GM18511 (cell line): Measurements from ENCODE around the gene FNDC11.

Source experiments
- ATAC-seq: cut with Tn5 transposase; IDR thresholded peaks from one replicate; pipeline ENCODE4 v1.9.1; 2021; ENCODE audit warnings: mild to moderate bottlenecking, moderate library complexity; ENCODE audit not compliant: unreplicated experiment

The FNDC11 gene

DNA sequence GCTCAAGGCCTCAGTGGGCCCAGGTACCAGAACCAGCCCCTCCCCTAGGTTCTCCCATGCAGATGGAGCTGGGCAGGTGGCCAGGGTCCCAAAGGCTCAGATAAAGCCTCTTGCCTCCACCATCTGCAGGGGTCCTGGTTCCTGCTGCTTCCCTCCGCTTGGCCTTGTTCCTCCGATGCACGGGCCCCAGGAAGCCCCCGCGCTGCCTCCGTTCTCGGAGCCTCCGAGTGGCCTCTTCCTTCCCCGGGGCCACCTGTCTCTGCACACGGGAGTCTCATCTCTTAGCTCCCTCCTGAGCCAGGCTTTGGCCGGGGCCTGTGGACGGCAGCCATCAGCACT is 14.9 kb upstream of the FNDC11 start:
- ATAC-seq = no peak

DNA sequence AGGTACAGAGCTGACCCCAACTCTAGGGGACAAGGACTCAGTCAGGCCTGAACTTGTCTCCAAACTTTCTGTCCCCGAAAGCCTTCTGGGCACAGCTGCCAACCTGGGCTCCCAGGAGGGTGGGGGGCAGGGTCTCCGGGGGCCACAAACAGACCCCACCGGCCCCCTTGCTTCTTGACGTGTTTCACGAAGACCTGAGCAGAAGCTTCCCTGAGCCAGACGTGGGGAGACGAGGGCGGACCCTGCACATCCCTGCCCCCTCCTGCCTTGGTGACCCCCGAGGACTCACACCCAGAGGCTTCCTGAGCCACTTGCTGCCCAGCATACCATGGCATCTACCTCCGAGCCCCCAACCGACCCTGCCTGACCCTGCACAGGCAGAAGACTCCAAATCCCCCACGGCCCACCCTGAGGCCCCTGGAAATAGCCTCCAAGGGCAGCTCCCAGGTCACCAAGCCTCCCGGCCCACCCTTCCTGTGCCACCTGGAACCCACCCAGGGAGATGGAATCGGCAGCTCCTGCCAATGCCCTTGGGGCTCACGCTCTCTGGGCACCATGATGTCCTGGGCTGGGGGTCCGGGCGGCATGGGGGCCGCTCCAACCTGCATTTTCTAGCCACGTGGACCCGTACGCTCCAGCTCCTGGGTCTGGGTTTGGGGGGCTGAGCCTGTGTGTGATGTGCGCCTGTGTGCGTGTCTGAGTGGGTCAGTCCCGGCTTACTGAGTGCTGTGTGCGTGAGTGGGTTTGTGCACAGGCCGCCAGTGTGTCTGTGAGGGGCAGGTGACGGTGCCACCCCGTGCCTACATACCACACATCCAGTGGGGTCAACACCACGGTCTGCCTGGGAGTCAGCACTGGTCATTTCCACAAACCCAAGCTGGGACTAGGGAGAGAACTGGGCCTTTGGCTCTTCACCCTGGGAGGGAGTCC is 14.3 kb upstream of the FNDC11 start:
- no peak for ATAC-seq

DNA sequence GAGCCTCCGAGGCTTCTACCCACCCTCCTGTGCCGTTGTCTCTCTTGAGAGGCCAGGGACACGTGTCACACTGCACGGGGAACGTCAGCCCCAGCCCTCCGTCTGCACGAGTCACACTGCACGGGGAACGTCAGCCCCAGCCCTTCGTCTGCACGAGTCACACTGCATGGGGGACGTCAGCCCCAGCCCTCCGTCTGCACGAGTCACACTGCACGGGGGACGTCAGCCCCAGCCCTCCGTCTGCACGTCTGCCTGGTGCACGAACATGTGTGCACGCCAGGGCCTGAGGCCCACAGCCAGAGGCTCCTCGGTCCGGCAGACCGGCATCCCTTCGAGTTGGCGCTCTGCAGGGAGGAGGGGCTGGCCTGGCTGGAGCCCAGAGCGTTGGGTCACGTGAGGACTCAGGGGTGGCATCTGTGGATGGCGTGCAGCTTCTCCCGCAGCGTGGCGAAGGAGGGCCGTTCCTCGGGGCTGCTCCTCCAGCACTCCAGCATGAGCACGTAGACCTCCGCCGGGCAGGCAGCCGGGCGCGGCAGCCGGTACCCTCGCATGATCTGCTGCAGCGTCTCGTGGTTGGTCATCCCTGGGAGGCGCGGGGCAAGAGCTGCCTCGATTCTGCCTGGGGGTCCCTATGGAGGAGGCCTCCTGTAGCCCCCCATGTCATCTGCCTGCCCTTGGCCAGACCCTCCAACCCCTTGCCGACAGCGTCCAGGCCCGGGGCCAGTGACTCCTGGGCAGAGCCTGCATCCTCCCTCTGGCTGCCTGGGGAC is 13.4 kb upstream of the FNDC11 start:
- no peak for ATAC-seq

DNA sequence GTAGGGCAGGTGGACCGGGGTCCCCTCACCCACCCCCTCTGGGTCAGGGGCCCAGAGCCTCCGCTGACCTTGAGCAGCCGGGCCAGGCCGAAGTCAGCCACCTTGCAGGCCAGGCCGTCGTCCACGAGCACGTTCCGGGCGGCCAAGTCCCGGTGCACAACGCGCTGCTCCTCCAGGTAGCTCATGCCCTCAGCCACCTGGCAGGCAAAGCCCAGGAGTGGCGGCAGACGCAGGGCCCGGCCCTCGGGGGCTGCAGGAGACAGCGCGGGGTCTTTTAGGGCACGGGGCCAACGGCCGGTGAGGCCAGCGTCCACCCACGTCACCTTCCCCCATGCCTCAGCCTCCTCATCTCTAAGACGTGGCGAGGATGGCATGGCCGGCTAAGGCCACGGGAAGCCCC is 12.6 kb upstream of the FNDC11 start:
- ATAC-seq = no peak

DNA sequence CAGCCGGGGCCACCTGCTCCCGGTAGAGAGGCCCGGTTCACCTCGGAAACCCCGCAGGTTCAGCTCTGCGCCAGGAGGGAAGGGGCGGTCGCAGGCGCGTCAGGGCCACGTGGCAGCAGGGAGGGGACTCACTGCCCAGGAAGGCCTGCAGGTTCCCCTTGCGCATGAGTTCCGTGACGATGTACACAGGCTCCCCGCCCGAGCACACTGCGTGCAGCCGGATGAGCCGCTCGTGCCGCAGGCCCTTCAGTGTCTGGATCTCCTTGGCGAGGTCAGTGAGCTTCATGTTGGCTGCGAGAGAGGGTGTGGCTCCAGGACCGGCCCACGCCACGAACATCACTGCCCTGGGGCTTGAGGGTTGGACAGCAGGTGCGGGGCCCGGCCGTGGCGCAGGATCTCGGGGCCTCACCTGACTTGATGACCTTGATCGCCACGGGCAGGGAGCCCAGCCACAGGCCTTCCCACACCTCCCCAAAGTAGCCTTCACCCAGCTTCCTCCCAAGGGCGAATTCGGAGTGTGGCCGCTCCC is 11.9 kb upstream of the FNDC11 start:
- ATAC-seq = no peak

DNA sequence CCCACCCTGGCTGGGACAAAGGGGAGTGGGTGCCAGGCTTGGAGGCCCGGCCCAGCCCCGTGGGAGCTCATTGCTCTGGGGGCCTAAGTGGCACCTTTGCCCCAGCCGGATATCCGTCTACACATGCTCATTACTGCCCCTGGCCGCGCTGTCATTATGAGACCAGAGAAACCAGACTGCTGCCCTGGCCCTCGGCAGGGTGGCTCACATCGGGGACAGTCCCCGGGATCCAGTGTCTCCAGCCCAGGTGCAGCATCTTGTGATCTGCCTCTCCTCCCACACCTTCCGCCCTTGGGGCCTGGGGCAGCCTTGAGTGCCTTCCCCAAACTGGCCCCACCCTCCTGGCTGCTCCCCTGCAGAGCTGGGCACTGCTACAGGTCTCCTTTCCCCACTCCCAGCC is 11.3 kb upstream of the FNDC11 start:
- no peak for ATAC-seq

DNA sequence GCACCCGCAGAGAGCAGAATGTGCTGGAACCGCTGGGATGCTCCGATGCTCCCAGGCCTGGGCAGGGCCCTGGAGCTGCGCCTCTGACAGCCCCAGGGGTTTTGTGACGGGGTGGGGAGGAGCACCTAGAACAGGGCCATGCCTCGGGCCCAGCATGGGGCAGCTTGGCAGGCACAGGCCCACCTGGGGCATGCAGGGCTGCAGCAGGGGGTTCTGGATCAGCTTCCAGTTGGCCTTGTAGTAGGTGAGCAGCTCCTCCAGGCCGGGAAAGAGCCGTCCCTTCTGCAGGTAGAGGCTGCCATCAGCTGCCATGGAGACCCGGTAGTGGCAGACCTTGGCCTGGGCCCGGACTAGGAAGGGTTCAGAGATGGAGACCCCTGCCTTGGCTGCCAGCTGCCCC is 10.8 kb upstream of the FNDC11 start:
- ATAC-seq = no peak

DNA sequence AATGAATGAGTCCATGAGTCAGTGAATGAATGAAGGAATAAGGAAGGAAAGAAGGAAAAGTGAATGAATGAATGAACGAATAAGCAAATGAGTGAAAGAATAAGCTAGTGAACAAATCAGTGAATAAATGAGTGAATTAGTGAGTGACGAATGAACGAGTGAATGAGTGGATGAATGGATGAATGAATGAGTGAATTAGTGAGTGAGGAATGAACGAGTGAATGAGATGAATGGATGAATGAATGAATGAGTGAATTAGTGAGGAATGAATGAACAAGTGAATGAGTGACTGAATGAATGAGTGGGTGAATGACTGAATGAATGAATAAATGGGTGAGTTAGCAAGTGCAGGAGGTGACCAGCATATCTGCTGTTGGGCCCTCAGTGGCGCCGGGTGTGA is 10.2 kb upstream of the FNDC11 start:
- no peak for ATAC-seq

DNA sequence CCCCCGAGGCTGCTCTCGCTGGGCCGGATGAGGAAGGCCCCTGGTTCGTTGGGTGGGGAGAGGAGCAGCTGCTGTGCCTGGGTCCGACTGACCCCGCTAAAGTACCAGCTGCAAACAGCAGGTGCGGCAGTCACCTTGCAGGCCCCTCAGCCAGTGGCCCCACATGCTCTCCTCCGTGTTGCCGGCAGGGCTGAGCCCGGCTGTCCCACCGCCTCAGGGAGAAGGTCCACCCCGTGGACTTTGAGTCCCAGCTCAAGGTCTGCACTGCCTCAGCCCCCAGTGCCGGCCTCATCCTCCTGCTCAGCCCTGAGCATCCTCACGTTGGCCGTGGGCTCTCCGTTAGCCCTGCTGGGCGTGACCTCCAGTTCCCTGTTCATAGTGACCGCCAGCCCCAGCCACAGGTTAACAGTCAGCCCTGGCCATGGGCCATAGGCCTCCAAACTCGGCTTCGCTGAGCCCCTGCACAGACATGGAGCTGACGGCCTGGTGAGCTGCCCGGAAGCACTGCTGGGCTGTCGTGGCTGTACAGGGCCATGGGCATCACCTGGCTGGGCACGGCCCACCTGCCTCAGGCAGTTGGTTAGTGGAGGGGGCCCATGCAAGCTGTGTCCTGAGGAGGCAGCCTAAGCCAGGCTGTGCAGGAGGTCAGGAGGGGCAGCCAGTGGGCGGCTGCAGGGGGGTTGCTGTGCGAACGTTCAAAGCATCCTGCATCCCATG is 9.6 kb upstream of the FNDC11 start:
- ATAC-seq = no peak

DNA sequence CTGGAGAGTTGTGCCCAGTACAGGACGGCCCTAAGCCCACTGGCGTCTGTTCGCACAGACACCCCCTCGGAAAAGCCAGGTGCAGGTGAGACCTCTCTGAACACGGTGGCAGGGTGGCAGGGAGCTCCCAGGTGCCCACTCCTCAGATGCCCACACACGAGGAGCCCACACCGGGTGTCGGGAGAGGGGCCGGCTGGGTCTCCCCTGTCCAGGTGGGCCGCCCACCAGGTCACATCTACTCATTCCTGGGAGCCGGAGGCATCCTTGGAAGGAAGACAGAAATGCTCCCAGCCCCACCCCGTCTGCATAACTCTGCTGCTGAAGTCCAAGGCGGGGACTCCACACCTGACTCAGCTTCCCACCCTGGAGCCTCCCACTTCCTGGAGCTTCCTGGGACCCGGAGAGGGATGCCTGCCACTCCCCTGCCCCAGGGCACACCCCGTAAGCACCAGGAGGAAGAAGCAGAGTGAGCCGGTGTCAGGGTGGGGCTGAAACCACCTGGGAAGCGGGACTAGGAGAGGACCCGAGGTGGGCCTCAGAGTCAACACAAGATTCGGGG is 8.9 kb upstream of the FNDC11 start:
- no peak for ATAC-seq

DNA sequence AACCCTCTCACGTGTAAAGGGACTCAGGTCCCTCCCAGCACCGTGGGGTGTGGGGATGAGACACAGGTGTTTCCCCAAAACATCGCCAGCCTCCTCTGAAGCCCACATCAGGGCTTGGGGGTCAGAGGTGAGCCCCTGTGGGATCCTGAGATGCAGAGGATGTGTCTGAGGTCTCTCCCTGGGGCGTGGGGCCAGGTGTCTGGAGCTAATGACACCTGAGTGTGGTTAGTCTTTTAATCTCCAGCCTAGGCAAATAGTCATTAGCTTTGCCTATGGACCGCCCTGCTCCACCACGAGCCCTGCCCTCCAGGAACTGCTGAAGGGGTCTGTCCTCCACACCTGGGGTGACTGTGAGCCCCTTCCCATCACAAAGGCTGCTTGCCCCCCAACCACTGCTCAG is 8.1 kb upstream of the FNDC11 start:
- no peak for ATAC-seq

DNA sequence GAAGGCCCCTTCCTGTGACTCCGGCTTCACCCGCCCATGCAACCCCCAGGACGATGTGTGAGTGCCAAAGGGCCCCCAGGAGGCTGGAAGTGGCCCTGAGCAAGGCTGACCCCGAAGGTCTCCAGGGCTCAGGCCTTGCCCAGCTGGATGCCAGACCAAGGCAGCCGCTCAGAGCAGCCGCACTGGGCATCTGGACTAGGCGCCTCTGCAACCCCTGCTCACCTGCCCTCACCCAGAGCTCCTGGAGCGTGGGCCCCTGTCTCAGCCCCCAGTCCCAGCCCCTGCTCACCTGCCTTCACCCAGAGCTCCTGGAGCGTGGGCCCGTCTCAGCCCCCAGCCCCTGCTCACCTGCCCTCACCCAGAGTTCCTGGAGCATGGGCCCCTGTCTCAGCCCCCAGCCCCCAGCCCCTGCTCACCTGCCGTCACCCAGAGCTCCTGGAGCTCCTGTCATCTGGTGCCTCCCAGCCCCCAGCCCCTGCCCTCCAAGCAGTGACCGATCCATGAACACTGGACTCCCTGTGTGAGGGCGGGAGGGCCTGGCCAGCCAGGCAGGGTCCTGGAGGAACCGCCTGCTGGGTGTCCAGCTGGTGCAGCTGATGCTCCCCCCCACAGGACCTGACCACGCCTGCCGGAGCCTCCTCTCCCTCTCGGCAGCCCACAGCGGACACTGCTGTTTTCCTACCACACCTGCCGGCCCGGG is 7.6 kb upstream of the FNDC11 start:
- no peak for ATAC-seq

DNA sequence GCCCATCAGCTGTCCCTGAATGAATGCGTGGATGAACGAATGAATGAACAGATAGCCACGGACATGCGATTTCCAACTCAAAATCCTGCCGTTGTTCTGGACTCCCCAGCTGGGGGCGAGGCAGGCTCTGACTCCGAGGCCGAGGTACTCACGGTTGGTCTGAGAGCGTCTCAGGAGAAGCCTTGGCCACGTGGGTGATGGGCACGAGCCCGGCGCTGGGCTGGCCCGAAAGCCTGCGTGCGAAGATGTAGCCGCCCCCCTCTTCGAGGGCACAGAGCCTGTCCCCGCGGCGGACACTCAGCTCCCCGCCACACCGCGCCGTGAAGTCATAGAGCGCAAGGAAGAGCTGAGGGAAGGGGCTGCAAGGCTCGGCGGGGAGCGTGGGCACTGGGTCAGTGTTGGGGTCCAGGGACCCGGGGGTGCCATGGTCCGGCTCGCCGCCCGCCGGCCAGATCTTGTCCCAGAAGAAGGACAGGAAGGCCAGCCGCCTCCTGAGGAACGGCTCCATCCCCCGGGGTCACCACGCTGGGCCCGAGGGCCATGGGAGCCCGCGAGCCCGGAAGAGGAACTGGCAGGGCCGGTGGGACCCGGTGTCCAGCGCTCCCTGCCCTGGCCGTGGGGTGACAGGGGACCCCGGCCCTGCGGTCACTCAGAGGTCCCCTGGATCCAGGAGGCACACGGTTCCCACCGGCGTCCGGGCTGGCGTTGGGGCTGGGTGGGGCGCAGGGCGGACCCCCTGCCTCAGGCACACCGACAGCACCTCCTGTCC is 6.8 kb upstream of the FNDC11 start:
- no peak for ATAC-seq

DNA sequence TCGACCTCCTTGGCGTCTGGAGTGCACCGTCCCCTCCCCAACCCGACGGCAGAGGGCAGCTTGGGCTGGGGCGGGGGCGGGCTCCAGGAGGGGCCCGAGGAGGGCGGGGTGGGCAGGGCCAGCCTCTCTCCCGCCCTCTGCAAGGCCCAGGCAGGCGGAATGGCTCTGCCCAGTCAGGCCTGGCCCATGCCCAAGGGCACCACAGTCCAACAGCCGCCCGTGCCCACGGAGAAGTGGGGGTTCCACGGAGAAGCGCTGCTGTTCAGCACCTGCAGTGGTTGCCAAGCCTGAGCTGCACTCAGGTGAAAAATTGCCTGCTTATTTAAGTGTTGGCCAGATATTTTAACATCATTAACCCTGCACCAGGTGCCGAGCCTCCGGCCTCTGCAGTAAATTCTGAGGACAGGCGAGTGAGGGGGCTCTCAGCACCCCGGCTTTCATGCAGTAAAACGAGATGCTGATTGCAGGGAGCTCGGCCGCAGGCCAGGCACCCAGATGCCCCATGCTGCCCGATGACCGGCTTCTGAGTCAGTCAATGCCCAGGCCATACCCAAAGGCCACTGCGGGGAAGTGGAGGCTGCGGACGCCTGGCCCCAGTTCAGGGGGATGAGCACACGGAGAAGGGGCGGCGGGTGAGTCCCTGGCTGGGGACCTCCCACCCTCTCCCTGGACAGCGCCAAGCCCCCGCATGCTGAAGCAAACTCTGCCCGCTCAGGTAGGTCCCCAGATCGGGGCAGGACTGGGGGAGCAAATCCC is 6.1 kb upstream of the FNDC11 start, which contains the start of gene SRMS:
SRMS (minus strand) TSS at position 25 of the 756 bp plus-strand sequence. CDS start 286 bp downstream, outside the sequence.
- ATAC-seq = no peak

DNA sequence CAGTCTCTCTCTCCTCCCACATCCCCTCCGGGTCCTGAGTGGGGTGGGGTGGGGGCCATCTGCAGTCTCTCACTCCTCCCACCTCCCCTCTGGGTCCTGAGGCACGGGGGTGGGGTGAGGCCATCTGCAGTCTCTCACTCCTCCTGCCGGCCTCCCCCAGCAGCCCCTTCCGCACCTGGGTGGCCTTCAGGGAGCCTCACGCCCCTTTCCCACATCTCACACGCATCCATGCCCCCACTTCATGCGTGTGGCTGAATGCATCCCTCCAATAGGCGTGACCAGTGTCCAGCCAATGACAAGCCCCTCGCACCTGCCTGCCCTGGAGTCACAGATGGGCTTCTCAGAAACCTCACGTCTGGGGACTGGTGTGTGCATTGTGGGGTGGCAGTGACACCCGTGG is 5.4 kb upstream of the FNDC11 start:
- no peak for ATAC-seq

DNA sequence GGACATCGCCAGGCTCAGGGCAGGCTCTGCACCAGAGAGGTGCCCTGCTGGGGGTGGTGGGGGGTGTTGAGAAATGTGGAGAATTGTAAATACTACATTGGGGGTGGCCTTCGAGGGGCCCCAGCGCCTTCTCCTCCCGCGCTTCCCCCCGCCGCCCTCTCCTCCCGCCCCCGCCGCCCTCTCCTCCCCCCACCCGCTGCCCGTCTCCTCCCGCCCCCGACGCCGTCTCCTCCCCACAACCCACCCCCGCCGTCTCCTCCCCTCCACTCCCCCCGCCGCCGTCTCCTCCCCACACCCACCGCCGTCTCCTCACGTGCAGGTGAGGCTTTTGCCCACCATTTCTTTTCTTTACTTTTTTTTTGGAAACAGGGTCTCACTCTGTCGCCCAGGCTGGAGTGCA is 4.9 kb upstream of the FNDC11 start:
- no peak for ATAC-seq

DNA sequence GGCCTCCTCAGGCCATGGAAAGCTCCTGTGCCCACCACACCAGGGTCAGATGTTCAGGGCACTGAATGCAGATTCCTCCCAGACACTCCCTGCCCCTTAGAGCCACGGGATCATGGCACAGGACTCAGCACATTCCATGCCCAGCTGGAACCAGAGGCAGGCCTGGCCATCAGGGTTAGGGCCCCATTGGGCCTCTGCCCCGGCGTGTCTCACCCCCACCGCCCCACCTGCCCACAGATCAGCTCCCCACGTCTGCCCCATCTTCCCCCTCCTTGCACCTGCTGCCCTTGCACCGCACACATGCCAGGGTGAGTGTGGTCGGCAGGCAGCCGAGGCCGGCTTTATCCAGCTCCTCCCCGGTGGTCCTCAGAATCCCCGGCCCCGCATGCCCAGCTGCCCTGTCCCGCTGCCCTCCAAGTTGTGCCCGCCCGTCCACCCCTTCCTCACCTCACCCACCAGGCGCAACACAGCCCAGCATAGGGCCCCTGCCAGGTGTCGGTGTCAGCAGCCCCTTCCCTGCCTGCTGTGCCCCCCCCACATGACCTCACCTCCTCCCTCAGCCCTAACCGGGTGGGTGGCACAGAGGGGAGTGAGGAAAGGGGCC is 4.2 kb upstream of the FNDC11 start:
- ATAC-seq = no peak

DNA sequence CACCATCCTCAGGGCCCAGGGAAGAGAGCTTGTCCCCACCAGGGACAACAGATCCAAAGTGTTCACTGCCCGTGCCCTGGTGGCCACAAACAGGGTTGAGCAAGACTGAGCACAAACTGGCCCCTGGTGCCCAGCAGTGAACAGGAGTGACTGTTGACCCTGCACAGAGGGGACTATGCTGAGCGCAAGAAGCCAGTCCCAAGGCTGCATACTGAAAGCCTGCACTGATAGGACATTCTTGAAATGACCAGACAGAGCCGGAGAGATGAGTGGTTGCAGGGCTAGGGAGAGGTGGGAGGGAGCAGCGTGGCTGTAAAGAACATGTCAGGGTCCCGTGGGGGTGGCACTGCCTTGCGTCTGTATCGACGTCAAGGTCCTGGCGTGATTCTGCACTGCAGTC is 2.9 kb upstream of the FNDC11 start:
- ATAC-seq = no peak
